A549 (cell line): ENCODE data around the gene NIN. TPM values are rescaled to one million over a fixed set of nuclear protein-coding genes. Genes with fewer than 3 reads are reported as not detected.

Experiments used
- ATAC-seq, 2 experiments: fragments of 200-7000 bp in 1 of 2; fragments of >200 bp in 1 of 2; cut with Nextera tagmentation in 1 of 2; cut with Tn5 transposase in 1 of 2; 3 replicates each; pipeline versions ENCODE4 v1.8.0 to v1.9.1; 2018 to 2020; ENCODE audit warnings: mild to moderate bottlenecking in 1 of 2, moderate library complexity in 1 of 2
- CTCF ChIA-PET: fragments of 300-600 bp; sonication (Branson Sonifier 250); formaldehyde crosslinking; extraction: SDS; loops from one replicate; lab custom pipeline; 2021; ENCODE audit warnings: antibody characterized with exemption, inconsistent platforms; lab: Yijun Ruan, JAX
- POLR2A ChIA-PET: fragments of 350-600 bp; formaldehyde crosslinking; extraction: SDS; loops from one replicate; lab custom pipeline; 2021; ENCODE audit warnings: antibody characterized with exemption, inconsistent platforms; lab: Yijun Ruan, JAX
- DNase-seq, 2 experiments: peaks; one replicate each; pipeline versions ENCODE4 v3.0.0 to v3.0.0-alpha.2; 2011 to 2016; ENCODE audit warnings: low read depth in 1 of 2, low spot score in 1 of 2
- FAIRE-seq: peaks from 2 replicates; lab custom pipeline; 2011; peaks lifted over from hg19 to GRCh38; lab: Jason Lieb, UNC
- H3K27ac ChIP-seq, 2 experiments: fragments of >200 bp; sonication (Bioruptor Twin); formaldehyde crosslinking; 3 replicates each; pipeline ENCODE4 v1.5.1; 2016 to 2017
- H3K4me1 ChIP-seq: fragments of >200 bp; sonication (Bioruptor Twin); formaldehyde crosslinking; 3 replicates; pipeline ENCODE4 v1.6.1; 2016
- H3K4me2 ChIP-seq: fragments of >200 bp; sonication (Bioruptor Twin); formaldehyde crosslinking; 3 replicates; pipeline ENCODE4 v1.6.1; 2016
- H3K4me3 ChIP-seq: fragments of >200 bp; sonication (Bioruptor Twin); formaldehyde crosslinking; 3 replicates; pipeline ENCODE4 v1.5.1; 2016
- H3K9me3 ChIP-seq: fragments of >200 bp; sonication (Bioruptor Twin); formaldehyde crosslinking; 3 replicates; pipeline ENCODE4 v1.6.1; 2016
- BHLHE40 ChIP-seq: IDR thresholded peaks from 2 replicates; pipeline ENCODE4 v1.6.1; 2012; ENCODE audit warnings: low read depth, low read length, inconsistent platforms
- CBX8 ChIP-seq: fragments of 200-600 bp; sonication (generic); IDR thresholded peaks from 2 replicates; pipeline ENCODE4 v1.6.1; 2016
- CHD2 ChIP-seq: fragments of 150-350 bp; IDR thresholded peaks from 2 replicates; pipeline ENCODE4 v1.6.1; 2014; ENCODE audit warnings: low read length; ENCODE audit not compliant: partially characterized antibody
- CHD4 ChIP-seq: fragments of 200-600 bp; sonication (generic); IDR thresholded peaks from 2 replicates; pipeline ENCODE4 v1.6.1; 2016; ENCODE audit warnings: antibody characterized with exemption, mild to moderate bottlenecking, borderline replicate concordance
- EHF ChIP-seq: fragments of 250-450 bp; sonication (Bioruptor Pico); IDR thresholded peaks from 2 replicates; pipeline ENCODE4 v1.5.0; 2020; ENCODE audit warnings: mild to moderate bottlenecking
- FOSB ChIP-seq: fragments of 250-450 bp; sonication (Bioruptor Pico); IDR thresholded peaks from 2 replicates; pipeline ENCODE4 v1.5.0; 2020; ENCODE audit warnings: mild to moderate bottlenecking, moderate library complexity
- FOSL2 ChIP-seq, 2 experiments: fragments of 450-650 bp in 1 of 2; fragments of >200 bp in 1 of 2; sonication (Bioruptor Twin) in 1 of 2; formaldehyde crosslinking; IDR thresholded peaks; 2 replicates each; pipeline versions ENCODE4 v1.5.0 to v1.6.1; 2016 to 2020; ENCODE audit warnings: mild to moderate bottlenecking in 1 of 2, moderate library complexity in 1 of 2
- HOXB13 ChIP-seq: fragments of 250-450 bp; sonication (Bioruptor Pico); IDR thresholded peaks from 2 replicates; pipeline ENCODE4 v1.5.0; 2020; ENCODE audit warnings: low read depth, mild to moderate bottlenecking, moderate library complexity
- MAFK ChIP-seq: fragments of 450-650 bp; IDR thresholded peaks from 2 replicates; pipeline ENCODE4 v1.6.1; 2014; ENCODE audit not compliant: partially characterized antibody
- MYC ChIP-seq: IDR thresholded peaks from 2 replicates; pipeline ENCODE4 v1.6.1; 2012; ENCODE audit warnings: mild to moderate bottlenecking, inconsistent platforms, low read length, improper control_type of control experiment, borderline replicate concordance
- NFE2L2 ChIP-seq: fragments of 150-350 bp; conservative IDR thresholded peaks from 2 replicates; pipeline ENCODE4 v1.6.1; 2014; ENCODE audit warnings: low read length
- PHF8 ChIP-seq: fragments of 200-600 bp; sonication (generic); IDR thresholded peaks from 2 replicates; pipeline ENCODE4 v1.6.1; 2016; ENCODE audit warnings: low read depth, mild to moderate bottlenecking, antibody characterized with exemption, moderate library complexity, borderline replicate concordance
- POLR2A ChIP-seq: IDR thresholded peaks from 2 replicates; pipeline ENCODE4 v1.6.1; 2012; ENCODE audit warnings: mild to moderate bottlenecking, low read length
- RAD21 ChIP-seq, 2 experiments: fragments of >200 bp in 1 of 2; sonication (Bioruptor Twin) in 1 of 2; formaldehyde crosslinking in 1 of 2; IDR thresholded peaks in 1 of 2; conservative IDR thresholded peaks in 1 of 2; 2 replicates in 1 of 2; 3 replicates in 1 of 2; pipeline ENCODE4 v1.6.1; 2012 to 2018; ENCODE audit warnings: inconsistent platforms in 1 of 2
- RCOR1 ChIP-seq: fragments of 150-350 bp; IDR thresholded peaks from 2 replicates; pipeline ENCODE4 v1.6.1; 2014; ENCODE audit warnings: antibody characterized with exemption, low read length, low read depth
- SMC3 ChIP-seq: fragments of >200 bp; sonication (Bioruptor Twin); formaldehyde crosslinking; IDR thresholded peaks from 3 replicates; pipeline ENCODE4 v1.6.1; 2018; ENCODE audit warnings: inconsistent platforms
- TP53 ChIP-seq: fragments of 250-450 bp; sonication (Bioruptor Pico); IDR thresholded peaks from 2 replicates; pipeline ENCODE4 v1.5.0; 2021; ENCODE audit warnings: mild to moderate bottlenecking, moderate library complexity
- ZNF302 ChIP-seq: fragments of 250-450 bp; sonication (Bioruptor Pico); IDR thresholded peaks from 2 replicates; pipeline ENCODE4 v1.9.0; 2021; ENCODE audit warnings: inconsistent platforms, mild to moderate bottlenecking, moderate library complexity
- ZSCAN20 ChIP-seq: fragments of 250-450 bp; sonication (Bioruptor Pico); IDR thresholded peaks from 2 replicates; pipeline ENCODE4 v1.8.0; 2022; ENCODE audit warnings: mild to moderate bottlenecking, moderate library complexity
- whole genome bisulfite sequencing: methylation state at CpG from one replicate; pipeline ENCODE4 v1.1.6; 2017; ENCODE audit errors: missing lambda C conversion rate; 5-methylcytosine and 5-hydroxymethylcytosine counted together
- polyA plus RNA-seq, 4 experiments: library from polyadenylated mRNA; depleted of rRNA in 3 of 4; stranded (reverse); fragments of >200 nt; fragmentation: RNase III in 1 of 4; extraction: RNeasy Plus Mini Kit Qiagen cat#74134 plus additional on column Dnase treatment in 1 of 4; gene quantifications; 2 replicates in 3 of 4; 3 replicates in 1 of 4; pipeline ENCODE4 v1.2.3, GENCODE V29; 2011 to 2017
- TF ChIP-seq, protein P1 (sequence below): fragments of >200 bp; sonication (Bioruptor Twin); formaldehyde crosslinking; IDR thresholded peaks from 3 replicates; pipeline ENCODE4 v1.6.1; 2016
- TF ChIP-seq, protein P2 (sequence below): fragments of 150-350 bp; IDR thresholded peaks from 2 replicates; pipeline ENCODE4 v1.6.1; 2014; ENCODE audit warnings: low read depth, mild to moderate bottlenecking, low read length
- TF ChIP-seq, protein P3 (sequence below): fragments of >200 bp; sonication (Bioruptor Twin); formaldehyde crosslinking; IDR thresholded peaks from 3 replicates; pipeline ENCODE4 v1.5.1; 2016
- TF ChIP-seq, protein P4 (sequence below): fragments of 200-600 bp; sonication (generic); IDR thresholded peaks from 2 replicates; pipeline ENCODE4 v1.6.1; 2016; ENCODE audit warnings: antibody characterized with exemption, mild to moderate bottlenecking, moderate library complexity
- TF ChIP-seq, protein P5 (sequence below): fragments of >200 bp; sonication (Bioruptor Twin); formaldehyde crosslinking; IDR thresholded peaks from 2 replicates; pipeline ENCODE4 v1.6.1; 2016

Gene NIN
- polyA plus RNA-seq, 2 of the 4 experiments (the other 2 are of a cell fraction): 12.4 to 19.5 TPM

DNA sequence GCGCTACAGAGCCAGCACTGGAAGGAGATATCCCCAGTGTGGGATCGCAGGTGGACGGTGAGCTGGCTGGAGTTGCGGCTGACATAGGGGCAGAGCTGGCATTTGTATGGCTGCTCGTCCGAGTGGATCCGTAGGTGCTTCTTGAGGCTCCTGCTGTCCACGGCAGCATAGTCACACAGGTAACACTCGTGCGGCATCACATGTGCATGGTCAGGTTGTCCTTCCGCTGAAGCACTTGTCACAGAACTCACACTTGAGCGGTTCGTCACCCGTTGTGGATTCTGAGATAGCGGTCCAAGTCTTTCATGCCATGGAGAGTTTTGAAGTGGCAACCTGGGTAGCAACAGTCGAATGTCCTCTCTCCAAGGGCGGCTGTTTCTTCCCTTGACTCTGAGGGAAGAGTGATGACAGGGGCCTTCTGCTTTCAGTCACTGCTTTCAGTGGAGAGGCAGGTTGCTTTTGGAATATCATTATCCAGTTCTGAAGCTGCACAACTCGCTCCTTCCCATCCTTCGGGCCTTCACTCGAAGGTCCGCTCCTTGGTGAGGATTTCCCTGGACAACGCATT is 125.9 kb downstream of the NIN start:
- H3K4me1 ChIP-seq: no peaks in the 10 kb centered on the region
- no peak for TF ChIP-seq BHLHE40
- no peak for TF ChIP-seq CHD2
- no peak for TF ChIP-seq TP53 (CRISPR knock-in tag)
- TF ChIP-seq MYC: no peak
- TF ChIP-seq SMC3: no peak
- TF ChIP-seq, protein P1, sequence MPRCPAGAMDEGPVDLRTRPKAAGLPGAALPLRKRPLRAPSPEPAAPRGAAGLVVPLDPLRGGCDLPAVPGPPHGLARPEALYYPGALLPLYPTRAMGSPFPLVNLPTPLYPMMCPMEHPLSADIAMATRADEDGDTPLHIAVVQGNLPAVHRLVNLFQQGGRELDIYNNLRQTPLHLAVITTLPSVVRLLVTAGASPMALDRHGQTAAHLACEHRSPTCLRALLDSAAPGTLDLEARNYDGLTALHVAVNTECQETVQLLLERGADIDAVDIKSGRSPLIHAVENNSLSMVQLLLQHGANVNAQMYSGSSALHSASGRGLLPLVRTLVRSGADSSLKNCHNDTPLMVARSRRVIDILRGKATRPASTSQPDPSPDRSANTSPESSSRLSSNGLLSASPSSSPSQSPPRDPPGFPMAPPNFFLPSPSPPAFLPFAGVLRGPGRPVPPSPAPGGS: no peak
- TF ChIP-seq FOSL2 (IDR thresholded peaks at IDR 0.05): no peak
- no peak for TF ChIP-seq FOSL2 (CRISPR knock-in tag; IDR thresholded peaks at IDR 0.05)
- TF ChIP-seq, all 56 proteins: peak for 0
- Histone ChIP-seq H3K27ac (no peak overlapping the region), H3K9me3 (no peaks in the 10 kb centered on the region), H3K4me2 (no peak overlapping the region), H3K4me3 (no peak overlapping the region)
- no peak for FAIRE-seq
- DNase-seq: no peak
- no peak for ATAC-seq
- ChIA-PET CTCF (interaction anchor here (0.5 to 1.8 kb wide), 3 partner anchors 10 to 700 kb away, joined by 3 to 6 read pairs (median 3); no protein-coding TSS in a partner anchor), POLR2A (no interaction called here)
- 88% methylated on average over 22 of the region's 22 CpGs for WGBS

DNA sequence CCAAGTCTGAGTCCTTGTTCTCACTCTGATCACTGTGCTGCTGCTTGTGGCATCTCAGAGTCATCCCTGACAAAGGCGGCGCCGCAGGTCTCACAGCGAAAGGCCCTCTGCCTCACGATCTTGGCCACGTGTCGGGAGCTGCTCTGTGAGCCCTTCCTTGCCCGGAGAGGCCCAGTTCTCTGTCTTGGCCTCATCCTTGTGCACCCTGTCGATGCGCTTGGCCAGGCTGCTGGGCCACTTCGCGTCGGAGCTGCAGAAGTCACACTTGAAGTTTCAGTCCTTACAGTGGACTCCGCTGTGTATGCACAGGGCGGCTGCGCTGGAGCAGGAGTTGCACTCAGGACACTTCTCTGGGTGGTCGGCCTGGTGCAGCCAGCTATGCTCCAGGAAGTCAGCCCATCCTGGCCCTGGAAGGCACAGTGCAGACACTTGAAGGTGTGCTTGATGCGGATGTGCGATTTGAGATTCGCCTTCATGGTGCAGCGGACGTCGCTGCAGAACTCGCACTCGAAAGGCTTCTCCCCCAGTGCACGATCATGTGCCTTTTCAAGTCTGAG is 126.4 kb downstream of the NIN start:
- Histone ChIP-seq H3K4me2 (no peak overlapping the region), H3K27ac (no peak overlapping the region), H3K4me1 (no peaks in the 10 kb centered on the region), H3K4me3 (no peak overlapping the region), H3K9me3 (no peaks in the 10 kb centered on the region)
- DNase-seq (no peak), FAIRE-seq (no peak), ATAC-seq (no peak)
- CTCF ChIA-PET: interaction anchor here (0.5 to 1.8 kb wide), 2 partner anchors 11 to 48 kb away, joined by 3 to 6 read pairs; no protein-coding TSS in a partner anchor
- no peak for TF ChIP-seq FOSB (CRISPR knock-in tag)
- no peak for TF ChIP-seq ZNF302 (CRISPR knock-in tag)
- WGBS: 93% methylated on average over 21 of the region's 26 CpGs
- POLR2A ChIA-PET: no interaction called here

DNA sequence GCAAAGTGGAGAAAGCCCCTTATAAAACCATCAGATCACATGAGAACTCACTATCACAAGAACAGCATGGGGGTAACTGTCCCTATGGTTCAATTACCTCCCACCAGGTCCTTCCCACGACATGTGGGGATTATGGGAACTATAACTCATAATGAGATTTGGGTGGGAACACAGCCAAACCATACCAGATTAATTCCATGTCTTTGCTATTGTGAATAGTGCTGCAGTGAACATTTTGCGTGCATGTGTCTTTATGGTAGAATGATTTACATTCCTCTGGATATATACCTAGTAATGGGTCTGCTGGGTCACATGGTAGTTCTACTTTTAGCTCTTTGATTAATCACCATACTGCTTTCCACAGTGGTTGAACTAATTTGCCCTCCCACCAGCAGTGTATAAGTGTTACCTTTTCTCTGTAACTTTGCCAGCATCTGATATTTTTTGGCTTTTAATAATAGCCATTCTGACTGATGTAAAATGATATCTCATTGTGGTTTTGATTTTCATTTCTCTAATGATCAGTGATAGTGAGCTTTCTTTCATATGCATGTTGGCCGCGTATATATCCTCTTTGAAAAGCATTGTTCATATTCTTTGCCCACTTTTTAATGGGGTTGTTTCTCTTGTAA is 133.2 kb downstream of the NIN start:
- POLR2A ChIA-PET: no interaction called here
- 57% methylated on average over 4 of the region's 4 CpGs for WGBS
- TF ChIP-seq, protein P2, sequence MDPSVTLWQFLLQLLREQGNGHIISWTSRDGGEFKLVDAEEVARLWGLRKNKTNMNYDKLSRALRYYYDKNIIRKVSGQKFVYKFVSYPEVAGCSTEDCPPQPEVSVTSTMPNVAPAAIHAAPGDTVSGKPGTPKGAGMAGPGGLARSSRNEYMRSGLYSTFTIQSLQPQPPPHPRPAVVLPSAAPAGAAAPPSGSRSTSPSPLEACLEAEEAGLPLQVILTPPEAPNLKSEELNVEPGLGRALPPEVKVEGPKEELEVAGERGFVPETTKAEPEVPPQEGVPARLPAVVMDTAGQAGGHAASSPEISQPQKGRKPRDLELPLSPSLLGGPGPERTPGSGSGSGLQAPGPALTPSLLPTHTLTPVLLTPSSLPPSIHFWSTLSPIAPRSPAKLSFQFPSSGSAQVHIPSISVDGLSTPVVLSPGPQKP: no peak
- TF ChIP-seq MAFK (no peak), PHF8 (no peak), HOXB13 (no peak), FOSB (CRISPR knock-in tag) (no peak), CBX8 (no peak), ZSCAN20 (CRISPR knock-in tag) (no peak), CHD4 (no peak), POLR2A (no peak), RAD21 (conservative IDR thresholded peaks at IDR 0.05 in 1 of 2, IDR thresholded peaks at IDR 0.05 in 1 of 2) (no peak), EHF (CRISPR knock-in tag) (no peak), NFE2L2 (no peak), RCOR1 (no peak)
- TF ChIP-seq, protein P3, sequence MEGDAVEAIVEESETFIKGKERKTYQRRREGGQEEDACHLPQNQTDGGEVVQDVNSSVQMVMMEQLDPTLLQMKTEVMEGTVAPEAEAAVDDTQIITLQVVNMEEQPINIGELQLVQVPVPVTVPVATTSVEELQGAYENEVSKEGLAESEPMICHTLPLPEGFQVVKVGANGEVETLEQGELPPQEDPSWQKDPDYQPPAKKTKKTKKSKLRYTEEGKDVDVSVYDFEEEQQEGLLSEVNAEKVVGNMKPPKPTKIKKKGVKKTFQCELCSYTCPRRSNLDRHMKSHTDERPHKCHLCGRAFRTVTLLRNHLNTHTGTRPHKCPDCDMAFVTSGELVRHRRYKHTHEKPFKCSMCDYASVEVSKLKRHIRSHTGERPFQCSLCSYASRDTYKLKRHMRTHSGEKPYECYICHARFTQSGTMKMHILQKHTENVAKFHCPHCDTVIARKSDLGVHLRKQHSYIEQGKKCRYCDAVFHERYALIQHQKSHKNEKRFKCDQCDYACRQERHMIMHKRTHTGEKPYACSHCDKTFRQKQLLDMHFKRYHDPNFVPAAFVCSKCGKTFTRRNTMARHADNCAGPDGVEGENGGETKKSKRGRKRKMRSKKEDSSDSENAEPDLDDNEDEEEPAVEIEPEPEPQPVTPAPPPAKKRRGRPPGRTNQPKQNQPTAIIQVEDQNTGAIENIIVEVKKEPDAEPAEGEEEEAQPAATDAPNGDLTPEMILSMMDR: no peak
- TF ChIP-seq, protein P4, sequence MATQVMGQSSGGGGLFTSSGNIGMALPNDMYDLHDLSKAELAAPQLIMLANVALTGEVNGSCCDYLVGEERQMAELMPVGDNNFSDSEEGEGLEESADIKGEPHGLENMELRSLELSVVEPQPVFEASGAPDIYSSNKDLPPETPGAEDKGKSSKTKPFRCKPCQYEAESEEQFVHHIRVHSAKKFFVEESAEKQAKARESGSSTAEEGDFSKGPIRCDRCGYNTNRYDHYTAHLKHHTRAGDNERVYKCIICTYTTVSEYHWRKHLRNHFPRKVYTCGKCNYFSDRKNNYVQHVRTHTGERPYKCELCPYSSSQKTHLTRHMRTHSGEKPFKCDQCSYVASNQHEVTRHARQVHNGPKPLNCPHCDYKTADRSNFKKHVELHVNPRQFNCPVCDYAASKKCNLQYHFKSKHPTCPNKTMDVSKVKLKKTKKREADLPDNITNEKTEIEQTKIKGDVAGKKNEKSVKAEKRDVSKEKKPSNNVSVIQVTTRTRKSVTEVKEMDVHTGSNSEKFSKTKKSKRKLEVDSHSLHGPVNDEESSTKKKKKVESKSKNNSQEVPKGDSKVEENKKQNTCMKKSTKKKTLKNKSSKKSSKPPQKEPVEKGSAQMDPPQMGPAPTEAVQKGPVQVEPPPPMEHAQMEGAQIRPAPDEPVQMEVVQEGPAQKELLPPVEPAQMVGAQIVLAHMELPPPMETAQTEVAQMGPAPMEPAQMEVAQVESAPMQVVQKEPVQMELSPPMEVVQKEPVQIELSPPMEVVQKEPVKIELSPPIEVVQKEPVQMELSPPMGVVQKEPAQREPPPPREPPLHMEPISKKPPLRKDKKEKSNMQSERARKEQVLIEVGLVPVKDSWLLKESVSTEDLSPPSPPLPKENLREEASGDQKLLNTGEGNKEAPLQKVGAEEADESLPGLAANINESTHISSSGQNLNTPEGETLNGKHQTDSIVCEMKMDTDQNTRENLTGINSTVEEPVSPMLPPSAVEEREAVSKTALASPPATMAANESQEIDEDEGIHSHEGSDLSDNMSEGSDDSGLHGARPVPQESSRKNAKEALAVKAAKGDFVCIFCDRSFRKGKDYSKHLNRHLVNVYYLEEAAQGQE: no peak
- TF ChIP-seq, protein P5, sequence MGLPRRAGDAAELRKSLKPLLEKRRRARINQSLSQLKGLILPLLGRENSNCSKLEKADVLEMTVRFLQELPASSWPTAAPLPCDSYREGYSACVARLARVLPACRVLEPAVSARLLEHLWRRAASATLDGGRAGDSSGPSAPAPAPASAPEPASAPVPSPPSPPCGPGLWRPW: no peak

More for the DNA sequence above, 133.2 kb downstream of the NIN start:
- Histone ChIP-seq H3K27ac (no peak overlapping the region), H3K4me3 (no peak overlapping the region), H3K9me3 (peaks cover 12% of the 10 kb centered on the region), H3K4me1 (no peaks in the 10 kb centered on the region), H3K4me2 (no peak overlapping the region)
- no peak for FAIRE-seq
- no peak for ATAC-seq
- CTCF ChIA-PET: interaction anchor here (1.1 to 1.2 kb wide), 2 partner anchors 22 to 76 kb away, joined by 3 read pairs; no protein-coding TSS in a partner anchor
- no peak for DNase-seq
